ENCODE data around the gene ZC3H10. TPM values are rescaled to one million over a fixed set of nuclear protein-coding genes. Genes with fewer than 3 reads are reported as not detected.
A peak's percentile ranks its signal among the peaks of the same experiment; 100 is the strongest.

ZC3H10 gene
- total and polyA plus RNA-seq, 8 donors, result 4.2 to 8.7 (median 5.9) TPM

DNA sequence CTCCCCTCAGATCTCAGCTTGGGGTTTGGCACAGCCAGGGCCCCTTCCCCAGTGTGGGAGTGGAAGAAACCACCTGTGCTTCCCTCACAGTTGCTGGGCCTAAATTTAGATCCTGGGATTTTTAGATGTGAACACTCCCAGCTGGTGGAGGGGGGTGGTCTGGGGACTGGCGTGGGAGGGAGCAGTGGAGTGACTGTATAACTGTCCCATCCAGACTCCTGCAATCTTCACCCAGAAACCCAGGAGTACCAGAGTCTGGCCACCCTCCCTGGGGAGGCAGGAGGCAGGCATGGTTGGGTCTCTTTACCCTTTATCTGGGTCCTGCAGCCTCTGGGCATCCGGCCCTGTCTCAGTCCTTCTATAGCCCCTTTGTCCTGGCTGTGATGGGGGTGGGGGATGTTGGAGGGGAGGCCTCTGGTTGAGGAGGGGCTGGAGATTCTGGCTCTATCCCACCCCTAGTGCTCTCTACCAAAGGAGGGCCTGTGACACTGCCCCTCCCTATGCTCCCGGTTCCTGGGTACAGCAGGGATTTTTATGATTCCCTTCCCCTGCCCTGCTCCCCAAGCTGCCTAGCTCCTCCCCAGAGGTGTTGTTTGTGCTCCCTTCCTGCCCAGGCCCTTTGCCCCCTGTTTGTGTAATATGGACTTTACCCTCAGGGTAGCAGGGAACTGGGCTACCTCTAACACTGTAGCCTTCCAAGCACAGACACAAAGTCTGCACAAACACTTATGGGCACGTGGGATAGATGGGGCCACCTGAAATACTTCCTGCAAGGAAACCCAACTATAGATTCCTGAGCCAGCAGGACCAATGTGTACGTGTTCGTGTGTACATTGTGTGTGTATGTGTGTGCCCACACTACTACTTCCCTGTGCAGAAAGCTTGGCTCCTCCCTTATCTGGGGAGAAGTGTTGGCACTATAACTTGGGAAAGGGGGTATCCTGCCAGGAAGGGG, 36.4 kb upstream of the ZC3H10 start:
- H3K9me3 ChIP-seq, result no peaks in the 10 kb centered on the region

DNA sequence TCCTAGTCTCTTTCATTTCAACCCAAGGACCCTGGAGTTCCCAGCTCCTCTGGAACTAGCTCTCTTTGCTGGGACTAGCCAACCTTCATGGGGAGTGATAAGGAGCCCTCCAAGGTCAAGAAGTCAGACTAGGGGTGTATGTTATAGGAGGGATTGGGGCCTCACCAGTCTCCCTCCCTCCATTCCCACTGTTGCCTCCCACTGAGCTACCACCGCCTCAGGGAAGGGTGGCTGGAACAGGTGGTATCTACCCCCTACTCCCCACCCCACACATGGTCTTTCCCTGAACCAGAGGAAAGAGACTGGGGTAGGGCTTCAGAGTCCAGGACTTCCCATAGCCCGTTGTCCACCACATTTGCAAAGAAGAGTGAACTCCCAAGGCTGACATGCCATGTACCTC, 35.7 kb upstream of the ZC3H10 start:
- intact Hi-C loops (cut with DNase I), result no loop called here
- ATAC-seq, result no peak

More for the DNA sequence above, 36.4 kb upstream of the ZC3H10 start:
- no peak for ATAC-seq
- TF ChIP-seq, protein P1, sequence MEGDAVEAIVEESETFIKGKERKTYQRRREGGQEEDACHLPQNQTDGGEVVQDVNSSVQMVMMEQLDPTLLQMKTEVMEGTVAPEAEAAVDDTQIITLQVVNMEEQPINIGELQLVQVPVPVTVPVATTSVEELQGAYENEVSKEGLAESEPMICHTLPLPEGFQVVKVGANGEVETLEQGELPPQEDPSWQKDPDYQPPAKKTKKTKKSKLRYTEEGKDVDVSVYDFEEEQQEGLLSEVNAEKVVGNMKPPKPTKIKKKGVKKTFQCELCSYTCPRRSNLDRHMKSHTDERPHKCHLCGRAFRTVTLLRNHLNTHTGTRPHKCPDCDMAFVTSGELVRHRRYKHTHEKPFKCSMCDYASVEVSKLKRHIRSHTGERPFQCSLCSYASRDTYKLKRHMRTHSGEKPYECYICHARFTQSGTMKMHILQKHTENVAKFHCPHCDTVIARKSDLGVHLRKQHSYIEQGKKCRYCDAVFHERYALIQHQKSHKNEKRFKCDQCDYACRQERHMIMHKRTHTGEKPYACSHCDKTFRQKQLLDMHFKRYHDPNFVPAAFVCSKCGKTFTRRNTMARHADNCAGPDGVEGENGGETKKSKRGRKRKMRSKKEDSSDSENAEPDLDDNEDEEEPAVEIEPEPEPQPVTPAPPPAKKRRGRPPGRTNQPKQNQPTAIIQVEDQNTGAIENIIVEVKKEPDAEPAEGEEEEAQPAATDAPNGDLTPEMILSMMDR (IDR thresholded peaks at IDR 0.05), result no peak
- DNase-seq, result no peak
- intact Hi-C loops (cut with DNase I), result no loop called here
- H3K27me3 ChIP-seq, result peaks cover 0 to 44% of the 10 kb centered on the region in 2 donors
- peak overlapping the region; percentile 41 to 55 for H3K4me3 ChIP-seq
- H3K27ac ChIP-seq, result peak overlapping the region; percentile 82 to 85
- H3K4me1 ChIP-seq, result peaks cover 4 to 26% of the 10 kb centered on the region in 2 donors
- no peaks in the 10 kb centered on the region for H3K36me3 ChIP-seq

DNA sequence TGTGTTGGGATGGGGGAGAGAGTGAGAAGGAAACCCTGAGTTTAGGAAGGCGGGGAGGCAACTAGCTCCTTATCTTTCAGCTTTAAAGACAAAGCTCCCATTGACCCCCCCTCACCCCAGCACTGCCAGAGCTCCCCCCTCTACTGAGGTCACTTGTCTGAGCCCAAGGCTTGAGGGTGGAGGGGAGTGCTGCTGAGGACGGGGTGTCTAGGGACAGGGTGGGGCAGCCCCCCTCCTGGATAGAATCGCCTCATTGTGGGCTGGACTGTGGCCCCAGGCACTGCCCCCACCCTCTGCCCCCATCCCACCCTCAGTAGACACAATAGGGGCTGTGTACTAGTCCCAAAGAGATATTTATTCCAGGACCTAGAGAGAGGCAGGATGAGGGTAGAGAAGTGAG, 35.1 kb upstream of the ZC3H10 start:
- ATAC-seq (no peak), DNase-seq (no peak)
- Histone ChIP-seq H3K27me3 (peaks cover 0 to 44% of the 10 kb centered on the region in 2 donors), H3K9me3 (no peaks in the 10 kb centered on the region), H3K4me3 (no peak overlapping the region), H3K27ac (no peak overlapping the region), H3K4me1 (peaks cover 4 to 31% of the 10 kb centered on the region in 2 donors), H3K36me3 (no peaks in the 10 kb centered on the region)
- intact Hi-C loops (cut with DNase I), result no loop called here
- TF ChIP-seq, protein P1 (IDR thresholded peaks at IDR 0.05), result no peak

More for the DNA sequence above, 35.7 kb upstream of the ZC3H10 start:
- Histone ChIP-seq H3K4me1 (peaks cover 4 to 31% of the 10 kb centered on the region in 2 donors), H3K4me3 (no peak overlapping the region), H3K9me3 (no peaks in the 10 kb centered on the region), H3K27ac (no peak overlapping the region), H3K36me3 (no peaks in the 10 kb centered on the region), H3K27me3 (peaks cover 0 to 44% of the 10 kb centered on the region in 2 donors)
- no peak for DNase-seq
- TF ChIP-seq, protein P1 (IDR thresholded peaks at IDR 0.05), result no peak

DNA sequence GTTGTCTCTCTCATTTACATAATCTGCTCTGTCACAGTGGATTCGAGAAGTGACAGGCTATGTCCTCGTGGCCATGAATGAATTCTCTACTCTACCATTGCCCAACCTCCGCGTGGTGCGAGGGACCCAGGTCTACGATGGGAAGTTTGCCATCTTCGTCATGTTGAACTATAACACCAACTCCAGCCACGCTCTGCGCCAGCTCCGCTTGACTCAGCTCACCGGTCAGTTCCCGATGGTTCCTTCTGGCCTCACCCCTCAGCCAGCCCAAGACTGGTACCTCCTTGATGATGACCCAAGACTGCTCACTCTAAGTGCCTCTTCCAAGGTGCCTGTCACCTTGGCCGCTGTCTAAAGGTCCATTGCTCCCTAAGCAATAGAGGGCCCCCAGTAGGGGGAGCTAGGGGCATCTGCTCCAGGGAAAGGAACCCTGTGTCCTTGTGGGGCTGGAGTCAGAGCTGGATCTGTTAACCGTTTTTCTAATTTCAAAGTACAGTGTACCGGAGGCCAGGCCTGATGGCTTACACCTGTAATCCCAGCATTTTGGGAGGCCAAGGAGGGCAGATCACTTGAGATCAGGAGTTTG, 33.0 kb upstream of the ZC3H10 start:
- TF ChIP-seq, protein P1 (IDR thresholded peaks at IDR 0.05), result no peak
- Histone ChIP-seq H3K27ac (no peak overlapping the region), H3K27me3 (peaks cover 0 to 30% of the 10 kb centered on the region in 2 donors), H3K36me3 (no peaks in the 10 kb centered on the region), H3K9me3 (no peaks in the 10 kb centered on the region), H3K4me3 (no peak overlapping the region), H3K4me1 (peaks cover 4 to 13% of the 10 kb centered on the region in 2 donors)
- DNase-seq (no peak), ATAC-seq (no peak)
- intact Hi-C loops (cut with DNase I), result no loop called here

DNA sequence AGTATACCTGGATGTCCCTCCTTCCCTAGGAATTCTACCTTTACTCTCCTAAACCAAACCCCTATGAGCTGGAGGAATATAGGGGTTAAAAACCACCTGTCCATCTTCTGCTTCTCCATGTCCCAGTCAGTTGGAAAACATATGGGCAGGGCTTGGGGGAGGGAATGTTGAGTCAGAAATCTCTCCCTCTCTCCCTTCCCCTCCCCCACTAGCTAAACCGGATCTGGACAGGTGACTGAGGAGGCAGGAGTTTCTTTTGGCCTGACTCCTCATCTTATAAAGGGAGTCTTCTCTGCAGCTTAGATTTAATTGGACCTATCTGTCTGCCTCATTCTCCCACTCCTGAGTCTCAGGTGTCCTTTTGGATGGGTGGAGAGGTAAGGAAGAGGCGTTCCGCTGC, 32.0 kb upstream of the ZC3H10 start:
- peaks cover 0 to 19% of the 10 kb centered on the region in 2 donors for H3K27me3 ChIP-seq
- peak in 1 of 4 donors; percentile 59 for DNase-seq
- no peaks in the 10 kb centered on the region for H3K9me3 ChIP-seq
- H3K4me1 ChIP-seq, result peaks cover 4 to 6% of the 10 kb centered on the region in 2 donors
- intact Hi-C loops (cut with DNase I), result no loop called here
- peak; percentile 66 for ATAC-seq
- H3K36me3 ChIP-seq, result no peaks in the 10 kb centered on the region
- TF ChIP-seq, protein P1 (IDR thresholded peaks at IDR 0.05), result no peak
- H3K27ac ChIP-seq, result peak overlapping the region in 1 of 2 donors; percentile 50
- no peak overlapping the region for H3K4me3 ChIP-seq

Measured in left lung (tissue), 10 donors.